ENCODE data around the gene NFILZ.

The NFILZ gene

GRCh38 chr19:8678244-8678807 lies 47.9 kb downstream of the NFILZ start:
- Histone ChIP-seq H3K4me3 (ENCODE audit: low read length) (no peak overlapping the region), H3K36me3 (ENCODE audit: control insufficient read depth, low read depth, low read length) (no peaks in the 10 kb centered on the region), H3K27me3 (ENCODE audit: control insufficient read depth, insufficient read depth, low read length) (no peaks in the 10 kb centered on the region), H3K9me3 (ENCODE audit: control insufficient read depth, low read depth, low read length) (no peaks in the 10 kb centered on the region), H3K9ac (ENCODE audit: low read length) (no peak overlapping the region), H3K4me1 (ENCODE audit: control insufficient read depth, low read depth, low read length) (no peaks in the 10 kb centered on the region), H3K27ac (ENCODE audit: low read length) (no peak overlapping the region)

Data from iPS-18a (cell line).